ENCODE measurements around the gene POLR1C.

DNA sequence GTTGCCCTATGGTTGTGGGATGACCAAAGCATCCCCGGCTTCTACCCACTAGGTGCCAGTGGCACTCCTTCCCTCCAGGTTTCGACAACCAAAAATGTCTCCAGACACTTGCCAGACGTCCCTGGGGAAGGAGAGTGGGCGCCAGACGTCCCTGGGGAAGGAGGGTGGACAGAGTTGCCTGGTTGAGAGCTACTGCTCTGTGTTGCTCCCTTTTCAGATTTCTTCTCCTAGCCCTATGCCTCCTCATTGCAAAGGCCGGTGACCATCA, 19.8 kb upstream of the POLR1C start:
- TF ChIP-seq, protein P1, sequence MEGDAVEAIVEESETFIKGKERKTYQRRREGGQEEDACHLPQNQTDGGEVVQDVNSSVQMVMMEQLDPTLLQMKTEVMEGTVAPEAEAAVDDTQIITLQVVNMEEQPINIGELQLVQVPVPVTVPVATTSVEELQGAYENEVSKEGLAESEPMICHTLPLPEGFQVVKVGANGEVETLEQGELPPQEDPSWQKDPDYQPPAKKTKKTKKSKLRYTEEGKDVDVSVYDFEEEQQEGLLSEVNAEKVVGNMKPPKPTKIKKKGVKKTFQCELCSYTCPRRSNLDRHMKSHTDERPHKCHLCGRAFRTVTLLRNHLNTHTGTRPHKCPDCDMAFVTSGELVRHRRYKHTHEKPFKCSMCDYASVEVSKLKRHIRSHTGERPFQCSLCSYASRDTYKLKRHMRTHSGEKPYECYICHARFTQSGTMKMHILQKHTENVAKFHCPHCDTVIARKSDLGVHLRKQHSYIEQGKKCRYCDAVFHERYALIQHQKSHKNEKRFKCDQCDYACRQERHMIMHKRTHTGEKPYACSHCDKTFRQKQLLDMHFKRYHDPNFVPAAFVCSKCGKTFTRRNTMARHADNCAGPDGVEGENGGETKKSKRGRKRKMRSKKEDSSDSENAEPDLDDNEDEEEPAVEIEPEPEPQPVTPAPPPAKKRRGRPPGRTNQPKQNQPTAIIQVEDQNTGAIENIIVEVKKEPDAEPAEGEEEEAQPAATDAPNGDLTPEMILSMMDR (IDR thresholded peaks at IDR 0.05; ENCODE audit: low read length) = no peak
- no peak for TF ChIP-seq EZH2 (optimal IDR thresholded peaks at IDR 0.05; ENCODE audit: low read depth, low read length)
